ENCODE measurements around the gene SDK2. TPM values are rescaled to one million over a fixed set of nuclear protein-coding genes. Genes with fewer than 3 reads are reported as not detected.

The SDK2 gene
- polyA plus RNA-seq, 3 donors, result 0.01 TPM; not detected in 2

- no peaks in the 10 kb centered on the region for H3K79me2 ChIP-seq (ENCODE audit: insufficient read depth, low read length)
- H3K4me2 ChIP-seq (replicated peaks; ENCODE audit: extremely low read depth, low read length, poor library complexity, severe bottlenecking), result no peak overlapping the region
- H3K4me1 ChIP-seq (ENCODE audit: control insufficient read depth in 1 of 2, insufficient read depth in 2 of 2, low read length in 2 of 2), result no peaks in the 10 kb centered on the region
- DNase-seq, result no peak
- H2AFZ ChIP-seq (ENCODE audit: insufficient read depth, low read depth, low read length, poor library complexity, severe bottlenecking), result no peak overlapping the region
- peaks cover 0 to 11% (median 8%) of the 10 kb centered on the region in 7 donors for H3K9me3 Mint-ChIP-seq
- no CpG with 5 or more reads among the region's 3 CpGs for WGBS (ENCODE audit: insufficient coverage)
- H3K27ac ChIP-seq (ENCODE audit: low read depth in 1 of 2, low read length in 2 of 2), result no peak overlapping the region
- intact Hi-C loops (cut with micrococcal nuclease), result no loop called here
- no peak overlapping the region for H3K4me3 ChIP-seq (replicated peaks in 1 of 3; ENCODE audit: low read depth in 2 of 3, low read length in 3 of 3)
- no peaks in the 10 kb centered on the region for H3K4me1 Mint-ChIP-seq
- no peaks in the 10 kb centered on the region for H3K36me3 ChIP-seq (replicated peaks in 1 of 2; ENCODE audit: control insufficient read depth in 1 of 2, insufficient read depth in 2 of 2, low read length in 2 of 2)
- H3K36me3 Mint-ChIP-seq, result no peaks in the 10 kb centered on the region
- peaks cover 0 to 9% (median 0%) of the 10 kb centered on the region in 3 donors for H3K27me3 Mint-ChIP-seq (ENCODE audit: low read depth in 3 of 3)
- H4K20me1 ChIP-seq (ENCODE audit: insufficient read depth, low read length), result no peaks in the 10 kb centered on the region
- peaks cover 0 to 4% of the 10 kb centered on the region in 2 donors for H3K9me3 ChIP-seq (replicated peaks in 1 of 2; ENCODE audit: control insufficient read depth in 1 of 2, insufficient read depth in 1 of 2, low read length in 2 of 2)
- no peaks in the 10 kb centered on the region for H3K27me3 ChIP-seq (ENCODE audit: control insufficient read depth in 2 of 2, insufficient read depth in 2 of 2, low read length in 2 of 2)
- no peak overlapping the region for H3K27ac Mint-ChIP-seq
- TF ChIP-seq, protein P1, sequence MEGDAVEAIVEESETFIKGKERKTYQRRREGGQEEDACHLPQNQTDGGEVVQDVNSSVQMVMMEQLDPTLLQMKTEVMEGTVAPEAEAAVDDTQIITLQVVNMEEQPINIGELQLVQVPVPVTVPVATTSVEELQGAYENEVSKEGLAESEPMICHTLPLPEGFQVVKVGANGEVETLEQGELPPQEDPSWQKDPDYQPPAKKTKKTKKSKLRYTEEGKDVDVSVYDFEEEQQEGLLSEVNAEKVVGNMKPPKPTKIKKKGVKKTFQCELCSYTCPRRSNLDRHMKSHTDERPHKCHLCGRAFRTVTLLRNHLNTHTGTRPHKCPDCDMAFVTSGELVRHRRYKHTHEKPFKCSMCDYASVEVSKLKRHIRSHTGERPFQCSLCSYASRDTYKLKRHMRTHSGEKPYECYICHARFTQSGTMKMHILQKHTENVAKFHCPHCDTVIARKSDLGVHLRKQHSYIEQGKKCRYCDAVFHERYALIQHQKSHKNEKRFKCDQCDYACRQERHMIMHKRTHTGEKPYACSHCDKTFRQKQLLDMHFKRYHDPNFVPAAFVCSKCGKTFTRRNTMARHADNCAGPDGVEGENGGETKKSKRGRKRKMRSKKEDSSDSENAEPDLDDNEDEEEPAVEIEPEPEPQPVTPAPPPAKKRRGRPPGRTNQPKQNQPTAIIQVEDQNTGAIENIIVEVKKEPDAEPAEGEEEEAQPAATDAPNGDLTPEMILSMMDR (IDR thresholded peaks at IDR 0.05), result no peak
- H3K9ac ChIP-seq (ENCODE audit: insufficient read depth, low read length, poor library complexity, severe bottlenecking), result no peak overlapping the region
- no peak overlapping the region for H3K4me3 Mint-ChIP-seq
Measured at GRCh38 chr17:73622381-73622780, 21.9 kb downstream of the SDK2 start.

GRCh38 chr17:73621685-73622084 lies 22.6 kb downstream of the SDK2 start:
- no peaks in the 10 kb centered on the region for H3K4me1 Mint-ChIP-seq
- Histone ChIP-seq H3K9ac (ENCODE audit: insufficient read depth, low read length, poor library complexity, severe bottlenecking) (no peak overlapping the region), H4K20me1 (ENCODE audit: insufficient read depth, low read length) (no peaks in the 10 kb centered on the region), H3K4me3 (replicated peaks in 1 of 3; ENCODE audit: low read depth in 2 of 3, low read length in 3 of 3) (no peak overlapping the region), H3K4me2 (replicated peaks; ENCODE audit: extremely low read depth, low read length, poor library complexity, severe bottlenecking) (no peak overlapping the region), H3K27ac (ENCODE audit: low read depth in 1 of 2, low read length in 2 of 2) (no peak overlapping the region), H3K9me3 (replicated peaks in 1 of 2; ENCODE audit: control insufficient read depth in 1 of 2, insufficient read depth in 1 of 2, low read length in 2 of 2) (peaks cover 0 to 4% of the 10 kb centered on the region in 2 donors), H3K79me2 (ENCODE audit: insufficient read depth, low read length) (no peaks in the 10 kb centered on the region), H3K36me3 (replicated peaks in 1 of 2; ENCODE audit: control insufficient read depth in 1 of 2, insufficient read depth in 2 of 2, low read length in 2 of 2) (no peaks in the 10 kb centered on the region), H3K27me3 (ENCODE audit: control insufficient read depth in 2 of 2, insufficient read depth in 2 of 2, low read length in 2 of 2) (no peaks in the 10 kb centered on the region), H2AFZ (ENCODE audit: insufficient read depth, low read depth, low read length, poor library complexity, severe bottlenecking) (no peak overlapping the region), H3K4me1 (ENCODE audit: control insufficient read depth in 1 of 2, insufficient read depth in 2 of 2, low read length in 2 of 2) (no peaks in the 10 kb centered on the region)
- intact Hi-C loops (cut with micrococcal nuclease), result no loop called here
- peaks cover 0 to 9% (median 0%) of the 10 kb centered on the region in 3 donors for H3K27me3 Mint-ChIP-seq (ENCODE audit: low read depth in 3 of 3)
- no peaks in the 10 kb centered on the region for H3K36me3 Mint-ChIP-seq
- no peak overlapping the region for H3K4me3 Mint-ChIP-seq
- no peak overlapping the region for H3K27ac Mint-ChIP-seq
- H3K9me3 Mint-ChIP-seq, result peaks cover 0 to 11% (median 8%) of the 10 kb centered on the region in 7 donors
- TF ChIP-seq, protein P1 (IDR thresholded peaks at IDR 0.05), result no peak
- DNase-seq, result no peak
- WGBS (ENCODE audit: insufficient coverage), result no CpG with 5 or more reads among the region's 2 CpGs
